Body of pancreas (tissue), 4 donors: ENCODE data around the gene MARCHF4. TPM values are rescaled to one million over a fixed set of nuclear protein-coding genes. Genes with fewer than 3 reads are reported as not detected.

ENCODE experiments used
- ATAC-seq: fragments of 150-250 bp; one replicate; pipeline ENCODE4 v1.9.1; 2016
- DNase-seq, 4 donors: peaks; one replicate each; pipeline ENCODE4 v3.0.0-alpha.2; 2019
- H3K27ac ChIP-seq, 4 donors: fragments of 200-600 bp; sonication (generic); 1 replicate in 3 of 4; 2 replicates in 1 of 4; pipeline versions ENCODE4 v1.5.1 to v1.6.1; 2016 to 2019; ENCODE audit warnings: mild to moderate bottlenecking in 1 of 4, mixed read lengths in 1 of 4, moderate library complexity in 1 of 4
- H3K27me3 ChIP-seq, 2 donors: fragments of 200-600 bp; sonication (generic); one replicate each; pipeline ENCODE4 v1.6.0; 2016; ENCODE audit warnings: mild to moderate bottlenecking in 1 of 2
- H3K36me3 ChIP-seq, 2 donors: fragments of 200-600 bp; sonication (generic); replicated peaks in 1 of 2; 2 replicates each; pipeline ENCODE4 v1.5.1; 2016; ENCODE audit warnings: low read depth in 2 of 2; ENCODE audit not compliant: insufficient read depth in 1 of 2
- H3K4me1 ChIP-seq: fragments of 200-600 bp; sonication (generic); one replicate; pipeline ENCODE4 v1.6.0; 2016
- H3K4me3 ChIP-seq, 2 donors: fragments of 200-600 bp; sonication (generic); 1 replicate in 1 of 2; 2 replicates in 1 of 2; pipeline ENCODE4 v1.5.1; 2016 to 2019
- H3K9me3 ChIP-seq, 3 donors: fragments of 200-600 bp; sonication (generic); 1 replicate in 2 of 3; 2 replicates in 1 of 3; pipeline ENCODE4 v1.5.1; 2016
- POLR2A ChIP-seq, 3 donors: fragments of 450-650 bp; IDR thresholded peaks; one replicate each; pipeline ENCODE4 v1.6.1; 2016; ENCODE audit warnings: antibody characterized with exemption in 3 of 3, mild to moderate bottlenecking in 2 of 3
- WGBS, 2 donors: methylation state at CpG; one replicate each; pipeline ENCODE4 v1.1.5; 2017; 5-methylcytosine and 5-hydroxymethylcytosine counted together
- intact Hi-C: fragments of 100-400 bp; cut with DNase I; formaldehyde crosslinking; loops from one replicate; pipeline ENCODE4 v1.15.1; 2023
- total RNA-seq, 2 donors: library from RNA; depleted of rRNA; stranded (reverse); fragments of >200 nt; gene quantifications; one replicate each; pipeline ENCODE4 v1.1.0, GENCODE V29; 2016
- TF ChIP-seq, protein P1 (sequence below), 7 experiments: fragments of 450-650 bp in 4 of 7; fragments of 200-600 bp in 3 of 7; sonication (generic) in 3 of 7; IDR thresholded peaks; one replicate each; pipeline ENCODE4 v1.5.1; 2016 to 2019; ENCODE audit warnings: antibody characterized with exemption in 7 of 7

The MARCHF4 gene
- total RNA-seq, 2 donors from 2014 or later = 0.52 to 2.6 TPM

DNA sequence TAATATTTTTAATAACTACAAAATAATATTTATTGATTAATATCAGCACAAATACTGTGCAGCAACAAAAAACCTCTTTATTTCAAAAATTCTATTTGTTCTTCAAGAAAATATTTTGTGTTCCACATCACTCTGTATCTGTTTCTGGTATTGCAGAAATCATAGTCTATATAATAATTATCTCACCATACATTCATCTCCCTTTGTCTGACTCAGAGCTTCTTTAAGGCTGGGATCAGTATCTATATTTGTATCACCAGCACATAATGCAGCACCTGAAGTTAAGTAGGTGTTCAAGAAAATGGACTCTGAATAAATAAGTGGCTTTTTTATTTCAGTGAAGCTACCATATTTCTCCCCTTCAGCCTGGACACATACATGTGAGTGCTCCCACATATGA lies 1.6 kb upstream of the MARCHF4 start:
- Histone ChIP-seq H3K4me3 (no peak overlapping the region), H3K9me3 (no peaks in the 10 kb centered on the region), H3K27me3 (peaks cover 0 to 15% of the 10 kb centered on the region in 2 donors), H3K36me3 (no peaks in the 10 kb centered on the region), H3K27ac (no peak overlapping the region), H3K4me1 (peaks cover 16% of the 10 kb centered on the region)
- TF ChIP-seq, protein P1, sequence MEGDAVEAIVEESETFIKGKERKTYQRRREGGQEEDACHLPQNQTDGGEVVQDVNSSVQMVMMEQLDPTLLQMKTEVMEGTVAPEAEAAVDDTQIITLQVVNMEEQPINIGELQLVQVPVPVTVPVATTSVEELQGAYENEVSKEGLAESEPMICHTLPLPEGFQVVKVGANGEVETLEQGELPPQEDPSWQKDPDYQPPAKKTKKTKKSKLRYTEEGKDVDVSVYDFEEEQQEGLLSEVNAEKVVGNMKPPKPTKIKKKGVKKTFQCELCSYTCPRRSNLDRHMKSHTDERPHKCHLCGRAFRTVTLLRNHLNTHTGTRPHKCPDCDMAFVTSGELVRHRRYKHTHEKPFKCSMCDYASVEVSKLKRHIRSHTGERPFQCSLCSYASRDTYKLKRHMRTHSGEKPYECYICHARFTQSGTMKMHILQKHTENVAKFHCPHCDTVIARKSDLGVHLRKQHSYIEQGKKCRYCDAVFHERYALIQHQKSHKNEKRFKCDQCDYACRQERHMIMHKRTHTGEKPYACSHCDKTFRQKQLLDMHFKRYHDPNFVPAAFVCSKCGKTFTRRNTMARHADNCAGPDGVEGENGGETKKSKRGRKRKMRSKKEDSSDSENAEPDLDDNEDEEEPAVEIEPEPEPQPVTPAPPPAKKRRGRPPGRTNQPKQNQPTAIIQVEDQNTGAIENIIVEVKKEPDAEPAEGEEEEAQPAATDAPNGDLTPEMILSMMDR (IDR thresholded peaks at IDR 0.05) = no peak
- no peak for TF ChIP-seq POLR2A (IDR thresholded peaks at IDR 0.05)
- ATAC-seq (no peak), DNase-seq (no peak)
- intact Hi-C loops = no loop called here

DNA sequence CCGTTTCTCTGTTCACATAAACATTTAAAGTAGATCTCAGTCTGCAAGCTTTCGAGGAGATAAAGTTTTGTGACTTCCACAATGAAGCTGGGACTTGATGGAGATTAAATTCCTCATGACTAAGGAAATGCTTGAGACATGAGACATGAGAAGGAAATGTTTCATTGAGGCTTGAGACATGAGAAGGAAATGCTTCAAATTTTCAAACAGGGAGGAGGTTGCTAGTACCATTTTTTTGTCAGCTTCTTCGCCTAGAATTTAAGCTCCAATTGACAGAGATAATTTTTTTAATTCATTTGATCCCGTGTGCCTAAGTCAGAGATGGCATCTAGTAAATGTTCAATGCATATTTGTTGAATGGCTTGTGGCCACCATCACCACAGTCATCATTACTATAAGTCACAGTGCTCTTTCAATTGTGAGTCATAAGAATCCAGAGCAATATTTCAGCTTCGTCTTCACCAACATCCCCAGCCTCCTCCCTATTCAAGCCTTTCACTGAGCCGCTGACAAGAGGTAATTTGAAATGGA lies 543 bp upstream of the MARCHF4 start:
- TF ChIP-seq, protein P1 (IDR thresholded peaks at IDR 0.05) = no peak
- TF ChIP-seq POLR2A (IDR thresholded peaks at IDR 0.05) = no peak
- no peak for DNase-seq
- no peaks in the 10 kb centered on the region for H3K36me3 ChIP-seq
- ATAC-seq = no peak
- intact Hi-C loops = no loop called here
- H3K27ac ChIP-seq = no peak overlapping the region
- peaks cover 16% of the 10 kb centered on the region for H3K4me1 ChIP-seq
- H3K27me3 ChIP-seq = peaks cover 0 to 15% of the 10 kb centered on the region in 2 donors
- H3K9me3 ChIP-seq = no peaks in the 10 kb centered on the region
- WGBS, 2 donors = 24 to 33% methylated on average over 6 of the region's 6 CpGs
- no peak overlapping the region for H3K4me3 ChIP-seq

DNA sequence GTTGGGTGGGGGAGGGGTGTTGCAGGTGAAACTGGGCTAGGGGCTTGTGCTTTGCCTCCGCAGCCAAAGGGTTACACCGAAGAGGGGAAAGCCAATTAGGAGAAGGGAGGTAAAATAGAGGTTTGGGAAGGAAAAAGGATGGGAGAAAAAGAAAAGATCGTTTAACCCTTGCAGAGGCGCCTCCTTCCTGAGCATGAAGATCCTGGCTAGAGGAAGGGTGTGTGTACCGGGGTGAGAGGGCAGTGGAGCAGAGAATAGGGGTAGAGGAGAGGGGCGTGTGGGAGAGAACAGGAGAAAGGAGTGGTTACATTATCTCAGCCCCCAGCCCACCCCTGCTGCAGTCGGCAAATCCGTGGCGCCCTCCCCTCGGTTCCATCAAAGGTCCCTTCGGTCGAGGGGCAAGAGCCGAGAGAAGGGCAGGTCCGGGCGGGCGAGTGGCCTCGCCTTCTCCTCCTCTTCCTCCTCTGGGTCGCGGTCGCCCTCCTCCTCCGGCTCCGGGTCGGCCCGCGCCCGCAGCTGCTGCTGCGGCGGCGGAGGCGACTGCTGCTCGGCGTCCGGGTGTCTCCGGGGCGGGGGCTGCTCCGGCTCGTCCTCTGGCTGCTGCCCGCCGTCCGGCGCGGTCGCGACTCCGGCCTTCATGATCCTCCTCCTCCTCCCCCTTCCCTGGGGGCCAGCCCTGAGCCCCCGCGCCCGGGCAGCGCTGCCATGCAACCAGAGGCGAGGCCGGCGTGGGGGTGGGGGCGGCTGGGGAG lies 1.1 kb downstream of the MARCHF4 start:
- WGBS, 2 donors = 1 to 4% methylated on average over 14 to 53 of the region's 53 CpGs
- no peak for TF ChIP-seq POLR2A (IDR thresholded peaks at IDR 0.05)
- TF ChIP-seq, protein P1 (IDR thresholded peaks at IDR 0.05) = no peak
- no peaks in the 10 kb centered on the region for H3K36me3 ChIP-seq
- no peak overlapping the region for H3K4me3 ChIP-seq
- H3K27me3 ChIP-seq = peaks cover 0 to 15% of the 10 kb centered on the region in 2 donors
- peak in 1 of 4 donors; percentile 16 for DNase-seq
- H3K27ac ChIP-seq = no peak overlapping the region
- no peak for ATAC-seq
- H3K4me1 ChIP-seq = peaks cover 16% of the 10 kb centered on the region
- intact Hi-C loops = no loop called here
- H3K9me3 ChIP-seq = no peaks in the 10 kb centered on the region

DNA sequence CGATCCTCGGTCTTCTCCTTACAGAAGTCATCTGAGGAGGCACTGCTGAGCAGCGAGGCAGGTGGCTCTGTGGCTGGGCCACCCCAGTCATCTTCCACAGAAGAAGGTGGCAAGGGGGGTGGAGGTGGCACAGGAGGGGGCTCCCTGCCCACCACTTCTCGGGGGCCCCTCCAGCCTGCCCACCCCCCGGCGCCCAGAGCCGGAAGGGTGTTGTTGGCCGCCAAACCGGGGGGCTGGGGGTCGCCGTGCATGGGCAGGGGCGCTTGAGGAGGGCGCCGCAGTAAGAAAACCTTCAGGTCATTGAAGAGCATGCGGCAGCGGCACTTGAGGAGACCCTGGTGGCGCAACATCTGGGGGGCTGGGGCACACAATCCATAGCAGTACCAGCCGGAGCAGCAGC lies 2.5 kb downstream of the MARCHF4 start:
- H3K27me3 ChIP-seq = peaks cover 0 to 15% of the 10 kb centered on the region in 2 donors
- intact Hi-C loops = no loop called here
- no peaks in the 10 kb centered on the region for H3K36me3 ChIP-seq
- H3K4me3 ChIP-seq = no peak overlapping the region
- H3K27ac ChIP-seq = no peak overlapping the region
- 61 to 71% methylated on average over 15 to 18 of the region's 18 CpGs for WGBS, 2 donors
- DNase-seq = no peak
- TF ChIP-seq, protein P1 (IDR thresholded peaks at IDR 0.05) = no peak
- TF ChIP-seq POLR2A (IDR thresholded peaks at IDR 0.05) = no peak
- H3K9me3 ChIP-seq = no peaks in the 10 kb centered on the region
- no peak for ATAC-seq
- peaks cover 16% of the 10 kb centered on the region for H3K4me1 ChIP-seq
